Panc1 (cell line): ENCODE results near the gene CXCL1. TPM values are rescaled to one million over a fixed set of nuclear protein-coding genes. Genes with fewer than 3 reads are reported as not detected.

Source experiments
- ATAC-seq: fragments of 200-7000 bp; cut with Tn5 transposase; 2 replicates; pipeline ENCODE4 v1.9.1; 2020; ENCODE audit warnings: mild to moderate bottlenecking, moderate library complexity
- BruUV-seq: library from RNA; stranded (reverse); fragments of 400-500 nt; replicated peaks from 2 replicates; lab custom pipeline; 2021; lab: Mats Ljungman, UMichigan
- CTCF ChIA-PET: fragments of 300-600 bp; sonication (Branson Sonifier 250); formaldehyde crosslinking; loops from one replicate; lab custom pipeline; 2022; ENCODE audit warnings: antibody characterized with exemption; lab: Charles Lee
- POLR2A ChIA-PET: fragments of 300-600 bp; sonication (Branson Sonifier 250); formaldehyde crosslinking; loops from one replicate; lab custom pipeline; 2022; ENCODE audit warnings: antibody characterized with exemption; lab: Charles Lee
- DNase-seq: peaks from one replicate; pipeline ENCODE4 v3.0.0-alpha.2; 2010; ENCODE audit warnings: low read depth, low spot score
- H3K27ac ChIP-seq: 2 replicates; pipeline ENCODE4 v1.5.1; 2011; ENCODE audit warnings: mild to moderate bottlenecking, low read length, inconsistent platforms
- H3K27me3 ChIP-seq: fragments of 200-500 bp; sonication (Bioruptor generic); 2 replicates; pipeline ENCODE4 v1.6.0; 2014; ENCODE audit warnings: low read length, inconsistent platforms; ENCODE audit not compliant: control insufficient read depth, insufficient read depth
- H3K36me3 ChIP-seq: fragments of 200-500 bp; sonication (Bioruptor generic); 2 replicates; pipeline ENCODE4 v1.5.1; 2014; ENCODE audit warnings: inconsistent platforms, mild to moderate bottlenecking, low read length, moderate library complexity; ENCODE audit not compliant: control insufficient read depth, insufficient read depth
- H3K4me1 ChIP-seq: 2 replicates; pipeline ENCODE4 v1.5.1; 2011; ENCODE audit warnings: inconsistent platforms, mild to moderate bottlenecking, low read length, moderate library complexity; ENCODE audit not compliant: control insufficient read depth, insufficient read depth
- H3K4me3 ChIP-seq, 2 experiments: 2 replicates each; pipeline ENCODE4 v1.5.1; 2011 to 2012; ENCODE audit warnings: low read depth in 2 of 2, low read length in 2 of 2, mild to moderate bottlenecking in 2 of 2, inconsistent platforms in 1 of 2, moderate library complexity in 1 of 2
- H3K9me3 ChIP-seq: fragments of 200-500 bp; sonication (Bioruptor generic); 2 replicates; pipeline ENCODE4 v1.5.1; 2014; ENCODE audit warnings: low read depth, mild to moderate bottlenecking, inconsistent platforms, low read length, moderate library complexity; ENCODE audit not compliant: control insufficient read depth, insufficient read depth
- CTCF ChIP-seq: fragments of 450-650 bp; IDR thresholded peaks from 2 replicates; pipeline ENCODE4 v1.5.1; 2017; ENCODE audit warnings: mild to moderate bottlenecking
- POLR2AphosphoS5 ChIP-seq: IDR thresholded peaks from 2 replicates; pipeline ENCODE4 v1.6.1; 2012; ENCODE audit warnings: mild to moderate bottlenecking, low read depth, low read length, moderate library complexity
- REST ChIP-seq, 2 experiments: IDR thresholded peaks; 2 replicates each; pipeline ENCODE4 v1.6.1; 2011 to 2012; ENCODE audit warnings: low read depth in 2 of 2, control low read depth in 1 of 2, low read length in 1 of 2, mild to moderate bottlenecking in 1 of 2, moderate library complexity in 1 of 2; ENCODE audit not compliant: insufficient read depth in 1 of 2
- SIN3A ChIP-seq: IDR thresholded peaks from 2 replicates; pipeline ENCODE4 v1.6.1; 2012; ENCODE audit warnings: low read depth, mild to moderate bottlenecking, low read length, moderate library complexity, borderline replicate concordance; ENCODE audit not compliant: insufficient read depth
- TCF7L2 ChIP-seq: IDR thresholded peaks from 2 replicates; pipeline ENCODE4 v1.6.1; 2011; ENCODE audit warnings: mild to moderate bottlenecking, low read depth, low read length, inconsistent platforms
- in situ Hi-C: cut with HindIII; loops from 2 replicates; pipeline ENCODE4 v1.10.0; 2016; ENCODE audit warnings: low sequenced_read_pairs, low pct_unique_long_range_greater_than_20kb
- intact Hi-C: fragments of 100-400 bp; cut with micrococcal nuclease; formaldehyde crosslinking; loops from one replicate; pipeline ENCODE4 v1.10.0; 2022; ENCODE audit not compliant: unreplicated experiment
- total RNA-seq: library from RNA; stranded (reverse); gene quantifications from one replicate; pipeline ENCODE4 v1.2.1, GENCODE V29; 2021; ENCODE audit not compliant: unreplicated experiment

CXCL1 gene
- total RNA-seq, 1 experiment from 2014 or later: 12.8 TPM

GRCh38 chr4:73831569-73831968 lies 37.6 kb upstream of the CXCL1 start:
- CTCF ChIA-PET: no interaction called here
- intact Hi-C loops: no loop called here
- in situ Hi-C loops: no loop called here

GRCh38 chr4:73832651-73833237 lies 36.4 kb upstream of the CXCL1 start:
- H3K27me3 ChIP-seq: no peaks in the 10 kb centered on the region
- H3K9me3 ChIP-seq: no peaks in the 10 kb centered on the region
- no peaks in the 10 kb centered on the region for H3K36me3 ChIP-seq
- no peak overlapping the region for H3K4me3 ChIP-seq
- intact Hi-C loops (no loop called here), in situ Hi-C loops (no loop called here)
- no peak overlapping the region for H3K27ac ChIP-seq
- no TSS peak for BruUV-seq
- TF ChIP-seq REST (IDR thresholded peaks at IDR 0.05; ENCODE audit: insufficient read depth in 1 of 2, low read depth in 2 of 2, low read length in 1 of 2): no peak
- TF ChIP-seq SIN3A: no peak
- no peak for TF ChIP-seq TCF7L2
- no peak for TF ChIP-seq POLR2AphosphoS5
- TF ChIP-seq CTCF: no peak
- ChIA-PET POLR2A (no interaction called here), CTCF (no interaction called here)
- no peak for DNase-seq
- no peak for ATAC-seq
- no peaks in the 10 kb centered on the region for H3K4me1 ChIP-seq

More at GRCh38 chr4:73831569-73831968, 37.6 kb upstream of the CXCL1 start:
- no peaks in the 10 kb centered on the region for H3K27me3 ChIP-seq
- ATAC-seq (no peak), DNase-seq (no peak)
- no peaks in the 10 kb centered on the region; the same call in 1 of the 2 replicates for H3K9me3 ChIP-seq
- POLR2A ChIA-PET: no interaction called here
- no TSS peak for BruUV-seq
- no peak for TF ChIP-seq POLR2AphosphoS5
- H3K36me3 ChIP-seq: no peaks in the 10 kb centered on the region
- H3K4me3 ChIP-seq: no peak overlapping the region
- no peaks in the 10 kb centered on the region for H3K4me1 ChIP-seq
- no peak overlapping the region for H3K27ac ChIP-seq
